Astrocyte (in vitro differentiated cells and primary cell): ENCODE measurements around the gene TAGLN. TPM values are rescaled to one million over a fixed set of nuclear protein-coding genes. Genes with fewer than 3 reads are reported as not detected.

Experiments used
- DNase-seq: peaks from one replicate; pipeline ENCODE4 v3.0.0-alpha.2; 2010; ENCODE audit warnings: low read depth
- FAIRE-seq: peaks from 2 replicates; lab custom pipeline; 2011; peaks lifted over from hg19 to GRCh38; lab: Jason Lieb, UNC
- H2AFZ ChIP-seq: 2 replicates; pipeline ENCODE4 v1.6.0; 2012; ENCODE audit warnings: low read depth, low read length, inconsistent platforms
- H3K27ac ChIP-seq: 2 replicates; pipeline ENCODE4 v1.5.1; 2011; ENCODE audit warnings: low read depth, low read length, inconsistent platforms
- H3K27me3 ChIP-seq: 2 replicates; pipeline ENCODE4 v1.6.0; 2011; ENCODE audit warnings: low read length, inconsistent platforms; ENCODE audit not compliant: insufficient read depth
- H3K36me3 ChIP-seq: 2 replicates; pipeline ENCODE4 v1.5.1; 2011; ENCODE audit warnings: low read length, inconsistent platforms; ENCODE audit not compliant: insufficient read depth
- H3K4me1 ChIP-seq: 2 replicates; pipeline ENCODE4 v1.5.1; 2011; ENCODE audit warnings: low read length, inconsistent platforms; ENCODE audit not compliant: insufficient read depth
- H3K4me2 ChIP-seq: 2 replicates; pipeline ENCODE4 v1.6.0; 2012; ENCODE audit warnings: low read length, inconsistent platforms
- H3K4me3 ChIP-seq: 2 replicates; pipeline ENCODE4 v1.5.1; 2011; ENCODE audit warnings: low read depth, mild to moderate bottlenecking, low read length, inconsistent platforms; ENCODE audit not compliant: insufficient read depth
- H3K79me2 ChIP-seq: 2 replicates; pipeline ENCODE4 v1.6.0; 2012; ENCODE audit warnings: mild to moderate bottlenecking, low read length, inconsistent platforms; ENCODE audit not compliant: insufficient read depth
- H3K9ac ChIP-seq: 2 replicates; pipeline ENCODE4 v1.6.0; 2012; ENCODE audit warnings: mild to moderate bottlenecking, low read length, inconsistent platforms
- H3K9me3 ChIP-seq: 2 replicates; pipeline ENCODE4 v1.5.1; 2012; ENCODE audit warnings: low read depth, mild to moderate bottlenecking, low read length, inconsistent platforms; ENCODE audit not compliant: insufficient read depth
- H4K20me1 ChIP-seq: 2 replicates; pipeline ENCODE4 v1.6.0; 2012; ENCODE audit warnings: low read length, inconsistent platforms; ENCODE audit not compliant: insufficient read depth
- H3K27ac Mint-ChIP-seq: one replicate; pipeline ENCODE4 v1.8.0; 2021; ENCODE audit warnings: mild to moderate bottlenecking, mixed read lengths; ENCODE audit not compliant: unreplicated experiment
- H3K27me3 Mint-ChIP-seq: one replicate; pipeline ENCODE4 v1.8.0; 2021; ENCODE audit warnings: low read depth, mixed read lengths; ENCODE audit not compliant: unreplicated experiment
- H3K36me3 Mint-ChIP-seq: one replicate; pipeline ENCODE4 v1.8.0; 2021; ENCODE audit warnings: low read depth, mixed read lengths; ENCODE audit not compliant: unreplicated experiment
- H3K4me1 Mint-ChIP-seq: one replicate; pipeline ENCODE4 v1.8.0; 2021; ENCODE audit warnings: low read depth, mixed read lengths; ENCODE audit not compliant: unreplicated experiment
- H3K4me3 Mint-ChIP-seq: one replicate; pipeline ENCODE4 v1.8.0; 2021; ENCODE audit warnings: mild to moderate bottlenecking, moderate library complexity, mixed read lengths; ENCODE audit not compliant: unreplicated experiment
- H3K9me3 Mint-ChIP-seq: one replicate; pipeline ENCODE4 v1.8.0; 2021; ENCODE audit warnings: mild to moderate bottlenecking, mixed read lengths; ENCODE audit not compliant: unreplicated experiment
- EZH2 ChIP-seq: IDR thresholded peaks from 2 replicates; pipeline ENCODE4 v1.6.1; 2012; ENCODE audit warnings: mild to moderate bottlenecking, low read length, inconsistent platforms; ENCODE audit not compliant: insufficient read depth
- total RNA-seq: library from RNA; stranded (reverse); gene quantifications from 2 replicates; pipeline ENCODE4 v1.2.1, GENCODE V29; 2021
- TF ChIP-seq, protein P1 (sequence below): IDR thresholded peaks from 2 replicates; pipeline ENCODE4 v1.5.1; 2011; ENCODE audit warnings: low read depth, mild to moderate bottlenecking, inconsistent platforms, low read length, moderate library complexity; ENCODE audit not compliant: insufficient read depth

The TAGLN gene
- total RNA-seq, 1 donor from 2014 or later = 4,004 TPM

DNA sequence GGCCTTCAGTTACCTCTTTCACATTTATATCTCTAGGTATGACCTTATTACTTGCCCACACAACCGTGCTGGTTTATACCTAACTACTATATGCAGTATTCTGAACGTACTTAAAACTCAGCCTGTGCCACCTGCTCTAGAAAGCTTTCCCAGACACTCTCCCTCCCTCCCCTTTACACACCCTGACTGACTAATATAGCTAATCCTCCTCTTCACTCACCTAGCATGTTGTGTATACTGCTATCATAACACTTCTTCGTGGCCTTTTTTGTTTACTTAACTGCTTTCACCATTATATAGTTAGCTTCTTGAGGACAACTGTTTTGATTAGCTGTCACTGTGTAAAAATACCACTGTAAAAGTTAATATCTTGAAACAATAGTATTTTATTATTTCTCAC, 56.8 kb downstream of the TAGLN start:
- Histone ChIP-seq H3K9me3 (no peaks in the 10 kb centered on the region), H4K20me1 (peaks cover 5% of the 10 kb centered on the region), H3K9ac (no peak overlapping the region), H3K4me1 (peaks cover 18% of the 10 kb centered on the region), H3K27ac (no peak overlapping the region), H3K36me3 (no peaks in the 10 kb centered on the region), H3K4me2 (no peak overlapping the region), H2AFZ (no peak overlapping the region), H3K79me2 (no peaks in the 10 kb centered on the region), H3K4me3 (no peak overlapping the region), H3K27me3 (no peaks in the 10 kb centered on the region)
- TF ChIP-seq, protein P1, sequence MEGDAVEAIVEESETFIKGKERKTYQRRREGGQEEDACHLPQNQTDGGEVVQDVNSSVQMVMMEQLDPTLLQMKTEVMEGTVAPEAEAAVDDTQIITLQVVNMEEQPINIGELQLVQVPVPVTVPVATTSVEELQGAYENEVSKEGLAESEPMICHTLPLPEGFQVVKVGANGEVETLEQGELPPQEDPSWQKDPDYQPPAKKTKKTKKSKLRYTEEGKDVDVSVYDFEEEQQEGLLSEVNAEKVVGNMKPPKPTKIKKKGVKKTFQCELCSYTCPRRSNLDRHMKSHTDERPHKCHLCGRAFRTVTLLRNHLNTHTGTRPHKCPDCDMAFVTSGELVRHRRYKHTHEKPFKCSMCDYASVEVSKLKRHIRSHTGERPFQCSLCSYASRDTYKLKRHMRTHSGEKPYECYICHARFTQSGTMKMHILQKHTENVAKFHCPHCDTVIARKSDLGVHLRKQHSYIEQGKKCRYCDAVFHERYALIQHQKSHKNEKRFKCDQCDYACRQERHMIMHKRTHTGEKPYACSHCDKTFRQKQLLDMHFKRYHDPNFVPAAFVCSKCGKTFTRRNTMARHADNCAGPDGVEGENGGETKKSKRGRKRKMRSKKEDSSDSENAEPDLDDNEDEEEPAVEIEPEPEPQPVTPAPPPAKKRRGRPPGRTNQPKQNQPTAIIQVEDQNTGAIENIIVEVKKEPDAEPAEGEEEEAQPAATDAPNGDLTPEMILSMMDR = no peak
- no peak for TF ChIP-seq EZH2
- DNase-seq (no peak), FAIRE-seq (no peak)
- Mint-ChIP-seq H3K9me3 (no peaks in the 10 kb centered on the region), H3K4me1 (peaks cover 5% of the 10 kb centered on the region), H3K36me3 (peaks cover 8% of the 10 kb centered on the region), H3K4me3 (no peak overlapping the region), H3K27me3 (no peaks in the 10 kb centered on the region), H3K27ac (no peak overlapping the region)

DNA sequence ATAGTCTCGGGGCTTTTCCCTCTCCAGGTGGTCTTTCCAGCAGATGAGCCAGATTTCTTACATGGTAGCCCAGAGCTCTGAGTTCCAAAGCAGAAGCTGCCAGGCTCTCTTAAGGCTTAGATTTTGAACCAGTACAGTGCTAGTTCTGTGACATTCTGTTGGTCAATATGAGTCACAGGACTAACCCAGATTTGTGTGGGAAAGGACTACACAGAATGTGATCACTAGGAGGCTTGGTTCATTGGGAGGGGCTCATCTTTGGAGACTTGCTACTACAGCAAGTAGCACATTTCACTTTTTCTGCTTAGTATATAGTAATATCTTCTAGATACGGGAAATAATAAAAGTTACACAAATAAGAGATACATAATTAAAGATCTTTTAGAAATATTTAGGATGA, 57.4 kb downstream of the TAGLN start:
- TF ChIP-seq EZH2 = no peak
- TF ChIP-seq, protein P1 = no peak
- Histone ChIP-seq H3K4me2 (no peak overlapping the region), H3K9me3 (no peaks in the 10 kb centered on the region), H3K4me1 (peaks cover 18% of the 10 kb centered on the region), H3K27me3 (no peaks in the 10 kb centered on the region), H3K27ac (no peak overlapping the region), H3K4me3 (no peak overlapping the region), H3K9ac (no peak overlapping the region), H2AFZ (no peak overlapping the region), H4K20me1 (peaks cover 5% of the 10 kb centered on the region), H3K36me3 (no peaks in the 10 kb centered on the region), H3K79me2 (no peaks in the 10 kb centered on the region)
- FAIRE-seq (peak; percentile 26), DNase-seq (peak; percentile 48)
- peak overlapping the region; percentile 25 for H3K4me3 Mint-ChIP-seq
- no peak overlapping the region for H3K27ac Mint-ChIP-seq
- H3K4me1 Mint-ChIP-seq = peaks cover 5% of the 10 kb centered on the region
- peaks cover 8% of the 10 kb centered on the region for H3K36me3 Mint-ChIP-seq
- no peaks in the 10 kb centered on the region for H3K27me3 Mint-ChIP-seq
- no peaks in the 10 kb centered on the region for H3K9me3 Mint-ChIP-seq

Other genes starting within 250 kb of the TAGLN start
- 31.8 and 34.4 TPM in 2 replicates for gene SIK3, start 100.9 kb upstream of the TAGLN start, total RNA-seq
- 139 and 142 TPM in 2 replicates for gene PAFAH1B2, start 55.1 kb upstream of the TAGLN start, total RNA-seq
- 54.8 and 55.8 TPM in 2 replicates for gene SIDT2, start 20.6 kb upstream of the TAGLN start, total RNA-seq
- gene PCSK7, start 32.7 kb downstream of the TAGLN start, total RNA-seq = 43.6 and 53.3 TPM in 2 replicates
- 20.7 and 23.6 TPM in 2 replicates for gene RNF214, start 33.3 kb downstream of the TAGLN start, total RNA-seq
- 6.7 and 6.8 TPM in 2 replicates for gene BACE1-AS, start 92.0 kb downstream of the TAGLN start, total RNA-seq
- 32.6 and 37.2 TPM in 2 replicates for gene BACE1, start 116.9 kb downstream of the TAGLN start, total RNA-seq
- 36.1 and 40.5 TPM in 2 replicates for gene CEP164, start 128.5 kb downstream of the TAGLN start, total RNA-seq